Fibroblast of villous mesenchyme (primary cell): ENCODE measurements around the gene FCGBP. TPM values are rescaled to one million over a fixed set of nuclear protein-coding genes. Genes with fewer than 3 reads are reported as not detected.
A peak's percentile ranks its signal among the peaks of the same experiment; 100 is the strongest.
"Not testable (repeated sequence)": the region's sequence is repeated elsewhere in the genome, so short reads cannot be mapped to it uniquely, and the experiment has no call there.

Experiments
- DNase-seq: peaks from one replicate; pipeline ENCODE4 v3.0.0-alpha.2; 2010; ENCODE audit warnings: low read depth
- H3K4me3 ChIP-seq: 2 replicates; pipeline ENCODE4 v1.5.1; 2011; ENCODE audit warnings: low read depth, mild to moderate bottlenecking, low read length
- total RNA-seq: library from RNA; depleted of rRNA; stranded (reverse); fragments of >200 nt; gene quantifications from 2 replicates; pipeline ENCODE4 v1.2.3, GENCODE V29; 2012
- TF ChIP-seq, protein P1 (sequence below): IDR thresholded peaks from 2 replicates; pipeline ENCODE4 v1.5.1; 2012; ENCODE audit warnings: low read depth, mild to moderate bottlenecking, low read length; ENCODE audit not compliant: insufficient read depth

The FCGBP gene
- total RNA-seq, 1 donor = under 0.01 TPM

DNA sequence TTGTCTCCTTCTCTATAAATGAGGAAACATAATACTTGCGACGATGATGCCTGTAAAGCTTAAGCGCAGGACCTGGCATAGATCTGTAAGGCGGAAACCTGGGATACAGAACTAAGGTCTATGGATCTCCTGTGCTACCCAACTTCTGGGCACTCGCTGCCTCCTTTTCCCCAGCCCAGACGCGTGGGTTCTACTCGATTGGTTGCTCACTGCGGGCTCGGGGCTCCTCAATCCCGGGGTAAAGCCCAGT is 35.9 kb upstream of the FCGBP start:
- no peak for DNase-seq
- TF ChIP-seq, protein P1, sequence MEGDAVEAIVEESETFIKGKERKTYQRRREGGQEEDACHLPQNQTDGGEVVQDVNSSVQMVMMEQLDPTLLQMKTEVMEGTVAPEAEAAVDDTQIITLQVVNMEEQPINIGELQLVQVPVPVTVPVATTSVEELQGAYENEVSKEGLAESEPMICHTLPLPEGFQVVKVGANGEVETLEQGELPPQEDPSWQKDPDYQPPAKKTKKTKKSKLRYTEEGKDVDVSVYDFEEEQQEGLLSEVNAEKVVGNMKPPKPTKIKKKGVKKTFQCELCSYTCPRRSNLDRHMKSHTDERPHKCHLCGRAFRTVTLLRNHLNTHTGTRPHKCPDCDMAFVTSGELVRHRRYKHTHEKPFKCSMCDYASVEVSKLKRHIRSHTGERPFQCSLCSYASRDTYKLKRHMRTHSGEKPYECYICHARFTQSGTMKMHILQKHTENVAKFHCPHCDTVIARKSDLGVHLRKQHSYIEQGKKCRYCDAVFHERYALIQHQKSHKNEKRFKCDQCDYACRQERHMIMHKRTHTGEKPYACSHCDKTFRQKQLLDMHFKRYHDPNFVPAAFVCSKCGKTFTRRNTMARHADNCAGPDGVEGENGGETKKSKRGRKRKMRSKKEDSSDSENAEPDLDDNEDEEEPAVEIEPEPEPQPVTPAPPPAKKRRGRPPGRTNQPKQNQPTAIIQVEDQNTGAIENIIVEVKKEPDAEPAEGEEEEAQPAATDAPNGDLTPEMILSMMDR = no peak
- H3K4me3 ChIP-seq = peak overlapping the region; percentile 72

DNA sequence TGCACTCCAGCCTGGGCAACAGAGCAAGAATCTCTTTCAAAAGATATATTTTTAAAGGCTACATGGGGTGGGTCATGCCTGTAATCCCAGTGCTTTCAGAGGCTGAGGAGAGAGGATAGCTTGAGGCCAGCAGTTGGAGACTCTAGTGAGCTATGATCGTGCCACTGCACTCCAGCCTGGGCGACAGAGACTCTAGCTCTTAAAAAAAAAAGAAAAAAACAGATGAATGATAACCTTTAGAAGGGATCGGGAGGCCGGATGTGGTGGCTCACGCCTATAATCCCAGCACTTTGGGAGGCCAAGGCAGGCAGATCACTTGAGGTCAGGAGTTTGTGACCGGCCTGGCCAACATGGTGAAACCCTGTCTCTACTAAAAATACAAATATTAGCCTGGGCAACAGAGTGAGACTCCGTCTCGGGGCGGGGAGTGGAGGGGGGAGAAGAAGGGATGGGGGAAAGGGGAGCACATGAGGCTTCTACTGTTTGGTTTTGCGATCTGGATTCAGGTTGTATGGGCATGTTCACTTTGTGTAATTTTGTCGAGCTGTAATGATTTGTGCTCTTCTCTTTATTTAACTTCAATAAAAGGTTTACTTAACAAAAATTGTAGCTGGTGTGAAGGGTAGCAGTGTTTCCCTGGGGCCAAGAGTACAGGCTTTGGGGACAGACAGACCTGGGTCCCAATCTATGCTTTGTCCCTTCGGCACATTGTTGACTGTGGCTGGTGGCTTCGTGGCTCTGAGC is 35.4 kb upstream of the FCGBP start:
- H3K4me3 ChIP-seq = peak overlapping the region; percentile 72
- TF ChIP-seq, protein P1 = no peak
- peak; percentile 14 for DNase-seq

DNA sequence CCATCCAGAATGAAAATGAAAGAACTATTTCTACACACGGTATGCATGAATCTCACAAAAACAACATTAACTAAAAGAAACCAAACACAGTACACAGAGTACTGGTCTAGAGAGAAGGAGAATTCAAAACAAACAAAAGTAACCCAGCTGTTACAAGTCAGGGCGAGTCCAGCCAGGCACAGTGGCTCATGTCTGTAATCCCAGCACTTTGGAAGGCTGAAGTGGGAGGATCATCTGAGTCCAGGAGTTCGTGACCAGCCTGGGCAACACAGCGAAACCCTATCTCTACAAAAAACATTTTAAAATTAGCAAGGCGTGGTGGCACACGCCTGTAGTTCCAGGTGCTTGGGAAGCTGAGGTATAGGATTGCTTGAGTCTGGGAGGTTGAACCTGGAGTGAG is 34.8 kb upstream of the FCGBP start:
- TF ChIP-seq, protein P1 = no peak
- peak; percentile 42 for DNase-seq

DNA sequence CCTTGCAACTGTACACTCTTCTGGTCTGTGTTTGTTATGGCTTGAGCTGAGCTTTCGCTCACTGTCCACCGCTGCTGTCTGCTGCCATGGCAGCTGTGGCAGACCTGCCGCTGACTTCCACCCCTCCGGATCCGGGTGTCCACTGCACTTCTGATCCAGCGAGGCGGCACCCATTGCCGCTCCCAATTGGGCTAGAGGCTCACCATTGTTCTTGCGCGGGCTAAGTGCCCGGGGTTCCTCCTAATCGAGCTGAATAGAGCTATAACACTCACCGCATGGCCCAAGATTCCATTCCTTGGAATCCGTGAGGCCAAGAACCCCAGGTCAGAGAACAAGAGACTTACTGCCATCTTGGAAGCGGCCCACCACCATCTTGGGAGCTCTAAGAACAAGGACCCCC is 34.4 kb upstream of the FCGBP start:
- TF ChIP-seq, protein P1 = no peak
- no peak overlapping the region for H3K4me3 ChIP-seq
- no peak for DNase-seq

More for the DNA sequence above, 34.8 kb upstream of the FCGBP start:
- H3K4me3 ChIP-seq = no peak overlapping the region

DNA sequence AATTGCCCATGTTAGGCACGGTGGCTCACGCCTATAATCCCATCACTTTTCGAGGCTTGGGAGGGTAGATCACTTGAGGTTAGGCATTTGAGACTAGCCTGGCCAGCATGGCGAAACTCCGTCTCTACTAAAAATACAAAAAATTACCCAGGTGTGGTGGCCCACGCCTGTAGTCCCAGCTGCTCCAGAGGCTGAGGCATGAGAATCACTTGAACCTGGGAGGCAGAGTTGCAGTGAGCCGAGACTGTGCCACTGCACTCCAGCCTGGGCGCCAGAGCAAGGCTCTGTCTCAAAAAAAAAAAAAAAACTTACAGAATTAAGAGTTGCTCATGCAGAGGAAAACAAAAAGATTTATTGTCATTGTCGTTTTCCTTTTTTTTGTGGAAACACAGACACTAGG is 33.1 kb upstream of the FCGBP start:
- no peak for DNase-seq
- TF ChIP-seq, protein P1 = no peak
- no peak overlapping the region for H3K4me3 ChIP-seq

DNA sequence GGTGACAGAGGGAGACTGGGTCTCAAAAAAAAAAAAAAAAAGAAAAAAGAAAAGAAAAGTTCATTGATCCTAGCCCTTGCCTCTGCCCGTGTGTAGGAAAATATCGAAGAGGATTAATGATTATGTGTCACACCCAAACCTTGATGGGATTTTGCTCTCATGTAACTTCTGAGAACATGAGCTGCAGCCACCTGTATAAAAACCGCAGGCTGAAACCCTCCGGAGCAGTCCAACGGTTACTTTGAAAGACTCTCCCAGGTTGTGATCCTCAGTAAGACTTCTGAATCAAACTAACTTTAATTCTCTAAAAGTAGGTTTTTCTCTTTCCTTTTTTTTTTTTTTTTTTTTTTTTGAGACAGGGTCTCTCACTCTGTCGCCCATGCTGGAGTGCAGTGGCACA is 32.2 kb upstream of the FCGBP start:
- DNase-seq = no peak
- TF ChIP-seq, protein P1 = no peak
- no peak overlapping the region for H3K4me3 ChIP-seq

DNA sequence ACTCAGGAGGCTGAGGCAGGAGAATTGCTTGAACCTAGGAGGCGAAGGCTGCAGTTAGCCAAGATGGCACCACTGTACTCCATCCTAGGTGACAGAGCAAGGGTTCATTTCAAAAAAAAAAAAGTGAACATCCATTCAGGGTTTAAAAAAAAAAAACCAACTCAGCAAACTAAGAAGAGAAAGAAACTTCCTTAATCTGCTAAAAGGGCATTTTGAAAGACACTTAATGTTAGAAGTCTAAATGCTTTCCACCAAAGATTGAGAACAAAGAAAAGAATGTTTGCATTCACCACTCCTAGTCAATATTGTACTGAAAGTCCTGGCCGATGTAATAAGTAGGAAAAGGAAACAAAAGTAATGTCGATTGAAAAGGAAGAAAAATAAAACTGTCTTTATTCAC is 29.5 kb upstream of the FCGBP start:
- H3K4me3 ChIP-seq = no peak overlapping the region
- TF ChIP-seq, protein P1 = no peak
- DNase-seq = no peak

DNA sequence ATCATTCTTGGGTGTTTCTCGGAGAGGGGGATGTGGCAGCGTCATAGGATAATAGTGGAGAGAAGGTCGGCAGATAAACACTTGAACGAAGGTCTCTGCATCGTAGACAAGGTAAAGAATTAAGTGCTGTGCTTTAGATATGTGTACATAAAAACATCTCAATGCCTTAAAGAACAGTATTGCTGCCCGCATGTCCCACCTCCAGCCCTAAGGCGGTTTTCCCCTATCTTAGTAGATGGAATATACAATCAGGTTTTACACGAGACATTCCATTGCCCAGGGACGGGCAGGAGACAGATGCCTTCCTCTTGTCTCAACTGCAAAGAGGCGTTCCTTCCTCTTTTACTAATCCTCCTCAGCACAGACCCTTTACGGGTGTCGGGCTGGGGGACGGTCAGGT is 25.0 kb upstream of the FCGBP start:
- not testable (repeated sequence) for DNase-seq, H3K4me3 ChIP-seq

DNA sequence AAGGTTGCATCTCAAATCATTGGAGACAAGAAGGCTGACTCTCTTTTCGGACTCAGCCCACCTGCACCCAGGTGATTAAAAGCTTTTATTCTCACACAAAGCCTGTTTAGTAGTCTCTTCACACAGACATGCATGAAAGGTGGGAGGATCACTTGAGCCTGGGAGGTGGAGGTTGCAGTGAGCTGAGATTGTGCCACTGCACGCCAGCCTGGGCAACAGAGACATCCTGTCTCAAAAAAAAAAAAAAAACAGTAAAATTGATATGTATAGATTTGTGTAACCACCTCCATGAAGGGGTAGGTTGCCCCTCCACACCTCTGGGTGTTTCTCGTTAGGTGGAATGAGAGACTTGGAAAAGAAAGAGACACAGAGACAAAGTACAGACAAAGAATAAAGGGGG is 24.5 kb upstream of the FCGBP start:
- H3K4me3 ChIP-seq, DNase-seq: not testable (repeated sequence)

DNA sequence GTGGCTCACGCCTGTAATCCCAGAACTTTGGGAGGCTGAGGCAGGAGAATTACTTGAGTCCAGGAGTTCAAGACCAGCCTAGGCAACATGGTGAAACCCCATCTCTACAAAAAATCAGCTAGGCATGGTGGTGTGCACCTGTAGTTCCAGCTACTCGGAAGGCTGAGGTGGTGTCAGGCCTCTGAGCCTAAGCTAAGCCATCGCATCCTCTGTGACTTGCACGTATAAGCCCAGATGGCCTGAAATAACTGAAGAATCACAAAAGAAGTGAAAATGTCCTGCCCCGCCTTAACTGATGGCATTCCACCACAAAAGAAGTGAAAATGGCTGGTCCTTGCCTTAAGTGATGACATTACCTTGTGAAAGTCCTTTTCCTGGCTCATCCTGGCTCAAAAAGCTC is 23.5 kb upstream of the FCGBP start:
- not testable (repeated sequence) for H3K4me3 ChIP-seq, DNase-seq
